Mesendoderm (in vitro differentiated cells): Measurements from ENCODE around the gene KRT38.
A peak's percentile ranks its signal among the peaks of the same experiment; 100 is the strongest.

ENCODE experiments used
- DNase-seq: peaks from one replicate; pipeline ENCODE4 v3.0.0; 2013
- H2AK5ac ChIP-seq: 2 replicates; pipeline ENCODE4 v1.6.1; 2013; ENCODE audit warnings: low read length, inconsistent platforms
- H2BK120ac ChIP-seq: 2 replicates; pipeline ENCODE4 v1.6.1; 2013; ENCODE audit warnings: low read depth, mild to moderate bottlenecking, low read length, moderate library complexity, mixed read lengths
- H2BK15ac ChIP-seq: replicated peaks from 2 replicates; pipeline ENCODE4 v1.6.1; 2013; ENCODE audit warnings: low read depth, mild to moderate bottlenecking, moderate library complexity
- H2BK5ac ChIP-seq: 2 replicates; pipeline ENCODE4 v1.6.1; 2013; ENCODE audit warnings: low read length, inconsistent platforms
- H3K18ac ChIP-seq: 2 replicates; pipeline ENCODE4 v1.6.1; 2013; ENCODE audit warnings: mild to moderate bottlenecking, low read length, mixed read lengths
- H3K23ac ChIP-seq: one replicate; pipeline ENCODE4 v1.6.1; 2013; ENCODE audit warnings: low read length
- H3K27ac ChIP-seq: 2 replicates; pipeline ENCODE4 v1.5.1; 2013; ENCODE audit warnings: low read depth, mild to moderate bottlenecking, inconsistent platforms, low read length, moderate library complexity
- H3K27me3 ChIP-seq: 2 replicates; pipeline ENCODE4 v1.6.1; 2013; ENCODE audit warnings: low read length, control low read depth, mild to moderate bottlenecking, inconsistent platforms; ENCODE audit not compliant: insufficient read depth, poor library complexity
- H3K36me3 ChIP-seq: 2 replicates; pipeline ENCODE4 v1.6.1; 2013; ENCODE audit warnings: low read length, inconsistent platforms; ENCODE audit not compliant: control insufficient read depth, insufficient read depth
- H3K4ac ChIP-seq: one replicate; pipeline ENCODE4 v1.6.1; 2013; ENCODE audit warnings: low read depth, mild to moderate bottlenecking, low read length, moderate library complexity
- H3K4me1 ChIP-seq: 2 replicates; pipeline ENCODE4 v1.6.1; 2013; ENCODE audit warnings: low read depth, low read length, inconsistent platforms; ENCODE audit not compliant: control insufficient read depth
- H3K4me2 ChIP-seq: 2 replicates; pipeline ENCODE4 v1.6.1; 2013; ENCODE audit warnings: low read length
- H3K4me3 ChIP-seq: 2 replicates; pipeline ENCODE4 v1.5.1; 2013; ENCODE audit warnings: mild to moderate bottlenecking, low read length
- H3K56ac ChIP-seq: one replicate; pipeline ENCODE4 v1.6.1; 2013; ENCODE audit warnings: low read length
- H3K79me1 ChIP-seq: 2 replicates; pipeline ENCODE4 v1.6.1; 2013; ENCODE audit warnings: low read length, inconsistent platforms
- H3K79me2 ChIP-seq: 2 replicates; pipeline ENCODE4 v1.6.1; 2013; ENCODE audit warnings: mild to moderate bottlenecking, low read length; ENCODE audit not compliant: control insufficient read depth, insufficient read depth
- H3K9ac ChIP-seq: 2 replicates; pipeline ENCODE4 v1.6.1; 2013; ENCODE audit warnings: low read length, inconsistent platforms
- H4K5ac ChIP-seq: one replicate; pipeline ENCODE4 v1.6.1; 2013; ENCODE audit warnings: low read length
- H4K8ac ChIP-seq: one replicate; pipeline ENCODE4 v1.6.1; 2013; ENCODE audit warnings: low read depth, mild to moderate bottlenecking, control low read depth, low read length, moderate library complexity
- WGBS: extraction: QIAGEN DNeasy Blood & Tissue Kit; methylation state at CpG from one replicate; pipeline ENCODE4 v1.1.7; 2013; ENCODE audit warnings: low lambda C conversion rate, missing lambda C conversion rate; ENCODE audit not compliant: insufficient coverage; ENCODE audit errors: extremely low coverage; 5-methylcytosine and 5-hydroxymethylcytosine counted together

KRT38 gene

GRCh38 chr17:41415411-41415810 is 25.4 kb downstream of the KRT38 start:
- no peak overlapping the region for H2AK5ac ChIP-seq
- no peak overlapping the region for H3K56ac ChIP-seq
- H3K27ac ChIP-seq, result no peak overlapping the region
- H3K18ac ChIP-seq, result no peak overlapping the region
- H3K4ac ChIP-seq, result no peak overlapping the region
- H3K4me2 ChIP-seq, result no peak overlapping the region
- no peak overlapping the region for H4K8ac ChIP-seq
- H3K9ac ChIP-seq, result no peak overlapping the region
- no peak overlapping the region for H4K5ac ChIP-seq
- no peaks in the 10 kb centered on the region for H3K79me1 ChIP-seq
- no peaks in the 10 kb centered on the region for H3K27me3 ChIP-seq
- H3K23ac ChIP-seq, result no peak overlapping the region
- no CpG with 5 or more reads among the region's 4 CpGs for WGBS
- DNase-seq, result no peak
- H3K4me1 ChIP-seq, result peaks cover 5% of the 10 kb centered on the region
- H2BK120ac ChIP-seq, result no peak overlapping the region
- no peaks in the 10 kb centered on the region for H3K36me3 ChIP-seq
- H2BK5ac ChIP-seq, result no peak overlapping the region
- H3K4me3 ChIP-seq, result no peak overlapping the region
- no peak overlapping the region for H2BK15ac ChIP-seq
- no peaks in the 10 kb centered on the region for H3K79me2 ChIP-seq

GRCh38 chr17:41413982-41414381 is 26.8 kb downstream of the KRT38 start:
- Histone ChIP-seq H3K4me2 (no peak overlapping the region), H3K79me2 (no peaks in the 10 kb centered on the region), H2BK120ac (no peak overlapping the region), H3K79me1 (no peaks in the 10 kb centered on the region), H4K8ac (no peak overlapping the region), H3K4me1 (peaks cover 5% of the 10 kb centered on the region), H3K56ac (no peak overlapping the region), H4K5ac (no peak overlapping the region), H3K27ac (no peak overlapping the region), H3K9ac (no peak overlapping the region), H3K23ac (no peak overlapping the region), H3K18ac (no peak overlapping the region), H2AK5ac (no peak overlapping the region), H3K4me3 (no peak overlapping the region), H3K27me3 (no peaks in the 10 kb centered on the region), H2BK15ac (no peak overlapping the region), H2BK5ac (no peak overlapping the region), H3K4ac (no peak overlapping the region), H3K36me3 (no peaks in the 10 kb centered on the region)
- WGBS, result no CpG with 5 or more reads among the region's 2 CpGs
- no peak for DNase-seq

GRCh38 chr17:41413353-41413957 is 27.3 kb downstream of the KRT38 start:
- DNase-seq, result peak; percentile 71
- no peak overlapping the region for H3K27ac ChIP-seq
- no peak overlapping the region for H3K9ac ChIP-seq
- WGBS, result no CpG with 5 or more reads among the region's 5 CpGs
- no peak overlapping the region for H3K4ac ChIP-seq
- no peak overlapping the region for H2BK15ac ChIP-seq
- H3K79me2 ChIP-seq, result no peaks in the 10 kb centered on the region
- H3K4me3 ChIP-seq, result no peak overlapping the region
- no peak overlapping the region for H4K8ac ChIP-seq
- H2AK5ac ChIP-seq, result no peak overlapping the region
- no peak overlapping the region for H3K56ac ChIP-seq
- no peaks in the 10 kb centered on the region for H3K79me1 ChIP-seq
- no peaks in the 10 kb centered on the region for H3K36me3 ChIP-seq
- no peak overlapping the region for H2BK120ac ChIP-seq
- H3K18ac ChIP-seq, result no peak overlapping the region
- peaks cover 5% of the 10 kb centered on the region for H3K4me1 ChIP-seq
- no peak overlapping the region for H3K4me2 ChIP-seq
- no peak overlapping the region for H2BK5ac ChIP-seq
- no peaks in the 10 kb centered on the region for H3K27me3 ChIP-seq
- H4K5ac ChIP-seq, result no peak overlapping the region
- no peak overlapping the region for H3K23ac ChIP-seq

- Histone ChIP-seq H3K18ac (no peak overlapping the region), H3K36me3 (no peaks in the 10 kb centered on the region), H3K27me3 (no peaks in the 10 kb centered on the region), H3K56ac (peak overlapping the region; percentile 15), H3K79me2 (no peaks in the 10 kb centered on the region), H3K79me1 (no peaks in the 10 kb centered on the region), H2BK5ac (no peak overlapping the region), H2AK5ac (no peak overlapping the region), H2BK120ac (no peak overlapping the region), H3K23ac (no peak overlapping the region), H3K4me3 (no peak overlapping the region), H3K27ac (no peak overlapping the region), H4K8ac (no peak overlapping the region), H3K4ac (no peak overlapping the region), H3K9ac (no peak overlapping the region), H4K5ac (no peak overlapping the region), H3K4me1 (peaks cover 5% of the 10 kb centered on the region), H2BK15ac (no peak overlapping the region), H3K4me2 (no peak overlapping the region)
- no peak for DNase-seq
- WGBS, result no CpG with 5 or more reads among the region's 20 CpGs
Observed at GRCh38 chr17:41411072-41411840, 29.5 kb downstream of the KRT38 start.

GRCh38 chr17:41407226-41407625 is 33.6 kb downstream of the KRT38 start:
- no peaks in the 10 kb centered on the region for H3K79me1 ChIP-seq
- no peak overlapping the region for H2BK5ac ChIP-seq
- H3K4ac ChIP-seq, result no peak overlapping the region
- H3K27ac ChIP-seq, result no peak overlapping the region
- no peak overlapping the region for H3K23ac ChIP-seq
- no peak overlapping the region for H4K8ac ChIP-seq
- H3K27me3 ChIP-seq, result no peaks in the 10 kb centered on the region
- no peak overlapping the region for H3K18ac ChIP-seq
- H3K4me1 ChIP-seq, result no peaks in the 10 kb centered on the region
- no peak overlapping the region for H3K56ac ChIP-seq
- no peak overlapping the region for H3K9ac ChIP-seq
- no peak overlapping the region for H3K4me2 ChIP-seq
- H3K79me2 ChIP-seq, result no peaks in the 10 kb centered on the region
- no peak overlapping the region for H4K5ac ChIP-seq
- H2BK15ac ChIP-seq, result no peak overlapping the region
- H3K4me3 ChIP-seq, result no peak overlapping the region
- H2AK5ac ChIP-seq, result no peak overlapping the region
- no peak overlapping the region for H2BK120ac ChIP-seq
- DNase-seq, result no peak
- no peaks in the 10 kb centered on the region for H3K36me3 ChIP-seq
- no CpG with 5 or more reads among the region's 10 CpGs for WGBS
